H9 (cell line): ENCODE results near the gene TOMM7. TPM values are rescaled to one million over a fixed set of nuclear protein-coding genes. Genes with fewer than 3 reads are reported as not detected.

ENCODE experiments used
- DNase-seq: peaks from one replicate; pipeline ENCODE4 v3.0.0-alpha.2; 2017
- H2AFZ ChIP-seq: one replicate; pipeline ENCODE4 v1.6.1; 2013; ENCODE audit warnings: mild to moderate bottlenecking, low read length, control low read depth, moderate library complexity
- H2AK5ac ChIP-seq: 2 replicates; pipeline ENCODE4 v1.6.1; 2013; ENCODE audit warnings: low read length, control low read depth, mixed read lengths; ENCODE audit not compliant: insufficient read length
- H2BK120ac ChIP-seq: one replicate; pipeline ENCODE4 v1.6.1; 2013; ENCODE audit warnings: low read depth, mild to moderate bottlenecking, low read length, control low read depth, inconsistent platforms; ENCODE audit not compliant: poor library complexity, severe bottlenecking
- H2BK12ac ChIP-seq: 2 replicates; pipeline ENCODE4 v1.6.1; 2013; ENCODE audit warnings: low read length, control low read depth, mixed read lengths, low read depth; ENCODE audit not compliant: insufficient read length
- H2BK15ac ChIP-seq: 2 replicates; pipeline ENCODE4 v1.6.1; 2013; ENCODE audit warnings: low read depth, low read length, control low read depth
- H2BK20ac ChIP-seq: one replicate; pipeline ENCODE4 v1.6.1; 2013; ENCODE audit warnings: low read depth, mild to moderate bottlenecking, low read length, control low read depth, inconsistent platforms; ENCODE audit not compliant: poor library complexity, severe bottlenecking
- H2BK5ac ChIP-seq: 2 replicates; pipeline ENCODE4 v1.6.1; 2013; ENCODE audit warnings: low read length, control low read depth, mixed read lengths; ENCODE audit not compliant: insufficient read length
- H3K14ac ChIP-seq: 2 replicates; pipeline ENCODE4 v1.6.1; 2013; ENCODE audit warnings: low read length, control low read depth; ENCODE audit not compliant: insufficient read depth
- H3K18ac ChIP-seq: 2 replicates; pipeline ENCODE4 v1.6.1; 2013; ENCODE audit warnings: low read depth, mild to moderate bottlenecking, mixed read lengths, low read length, control low read depth; ENCODE audit not compliant: insufficient read length
- H3K23ac ChIP-seq: 2 replicates; pipeline ENCODE4 v1.6.1; 2013; ENCODE audit warnings: low read length, control low read depth, mixed read lengths, low read depth; ENCODE audit not compliant: insufficient read length
- H3K23me2 ChIP-seq: 2 replicates; pipeline ENCODE4 v1.6.1; 2013; ENCODE audit warnings: low read depth, mild to moderate bottlenecking, mixed read lengths, low read length, control low read depth; ENCODE audit not compliant: insufficient read length, poor library complexity, severe bottlenecking
- H3K27ac ChIP-seq: 2 replicates; pipeline ENCODE4 v1.5.1; 2013; ENCODE audit warnings: low read length, control low read depth, mixed read lengths, low read depth; ENCODE audit not compliant: insufficient read length
- H3K27me3 ChIP-seq: 2 replicates; pipeline ENCODE4 v1.6.1; 2013; ENCODE audit warnings: low read length, control low read depth, inconsistent platforms; ENCODE audit not compliant: insufficient read depth
- H3K4ac ChIP-seq: 2 replicates; pipeline ENCODE4 v1.6.1; 2013; ENCODE audit warnings: low read depth, mild to moderate bottlenecking, control low read depth, inconsistent platforms, low read length, moderate library complexity
- H3K4me1 ChIP-seq: 2 replicates; pipeline ENCODE4 v1.6.1; 2013; ENCODE audit warnings: low read length, control low read depth, inconsistent platforms; ENCODE audit not compliant: insufficient read depth
- H3K4me2 ChIP-seq: 2 replicates; pipeline ENCODE4 v1.6.1; 2013; ENCODE audit warnings: low read length, control low read depth, mixed read lengths; ENCODE audit not compliant: insufficient read length, insufficient read depth
- H3K56ac ChIP-seq: 2 replicates; pipeline ENCODE4 v1.6.1; 2013; ENCODE audit warnings: low read depth, mild to moderate bottlenecking, mixed read lengths, low read length, control low read depth; ENCODE audit not compliant: insufficient read length
- H3K79me1 ChIP-seq: 2 replicates; pipeline ENCODE4 v1.6.1; 2013; ENCODE audit warnings: low read depth, mild to moderate bottlenecking, moderate library complexity, low read length, control low read depth, inconsistent platforms; ENCODE audit not compliant: insufficient read depth, poor library complexity, severe bottlenecking
- H3K79me2 ChIP-seq: 2 replicates; pipeline ENCODE4 v1.6.1; 2013; ENCODE audit warnings: low read length, control low read depth, inconsistent platforms; ENCODE audit not compliant: insufficient read depth
- H3K9ac ChIP-seq: 2 replicates; pipeline ENCODE4 v1.6.1; 2013; ENCODE audit warnings: low read length, control low read depth, mixed read lengths; ENCODE audit not compliant: insufficient read length; ENCODE audit errors: extremely low read depth
- H3K9me3 ChIP-seq: one replicate; pipeline ENCODE4 v1.6.1; 2013; ENCODE audit warnings: low read depth, low read length, inconsistent platforms; ENCODE audit not compliant: control insufficient read depth
- H3T11ph ChIP-seq: one replicate; pipeline ENCODE4 v1.6.1; 2013; ENCODE audit warnings: mild to moderate bottlenecking, low read length, control low read depth, inconsistent platforms
- H4K20me1 ChIP-seq: one replicate; pipeline ENCODE4 v1.6.1; 2013; ENCODE audit not compliant: control insufficient read depth, insufficient read length, insufficient read depth
- H4K5ac ChIP-seq: 2 replicates; pipeline ENCODE4 v1.6.1; 2013; ENCODE audit warnings: low read depth, mild to moderate bottlenecking, mixed read lengths, low read length, control low read depth; ENCODE audit not compliant: insufficient read length
- H4K8ac ChIP-seq: replicated peaks from 2 replicates; pipeline ENCODE4 v1.6.1; 2013; ENCODE audit warnings: low read length, control low read depth, mixed read lengths, low read depth; ENCODE audit not compliant: insufficient read length
- H4K91ac ChIP-seq: 2 replicates; pipeline ENCODE4 v1.6.1; 2013; ENCODE audit warnings: low read depth, mild to moderate bottlenecking, moderate library complexity, mixed read lengths, low read length, control low read depth; ENCODE audit not compliant: insufficient read length
- H3K27ac Mint-ChIP-seq, 3 experiments: 2 replicates in 2 of 3; 3 replicates in 1 of 3; pipeline ENCODE4 v1.8.0; 2020 to 2021; ENCODE audit warnings: mixed read lengths in 3 of 3, mild to moderate bottlenecking in 1 of 3, moderate library complexity in 1 of 3
- H3K27me3 Mint-ChIP-seq: 2 replicates; pipeline ENCODE4 v1.8.0; 2021; ENCODE audit warnings: low read depth, mild to moderate bottlenecking, moderate library complexity, mixed read lengths
- H3K36me3 Mint-ChIP-seq, 3 experiments: 2 replicates in 2 of 3; 3 replicates in 1 of 3; pipeline ENCODE4 v1.8.0; 2020 to 2021; ENCODE audit warnings: low read depth in 3 of 3, mixed read lengths in 3 of 3; ENCODE audit not compliant: insufficient read depth in 1 of 3
- H3K4me1 Mint-ChIP-seq, 2 experiments: 2 replicates each; pipeline ENCODE4 v1.8.0; 2020; ENCODE audit warnings: mixed read lengths in 2 of 2
- H3K4me3 Mint-ChIP-seq, 2 experiments: 2 replicates in 1 of 2; 3 replicates in 1 of 2; pipeline ENCODE4 v1.8.0; 2020 to 2021; ENCODE audit warnings: mild to moderate bottlenecking in 2 of 2, mixed read lengths in 2 of 2, moderate library complexity in 1 of 2
- H3K9me3 Mint-ChIP-seq, 2 experiments: 2 replicates in 1 of 2; 3 replicates in 1 of 2; pipeline ENCODE4 v1.8.0; 2020; ENCODE audit warnings: mild to moderate bottlenecking in 2 of 2, mixed read lengths in 2 of 2, moderate library complexity in 1 of 2
- WGBS: extraction: QIAGEN DNeasy Blood & Tissue Kit; methylation state at CpG from one replicate; pipeline ENCODE4 v1.1.7; 2013; ENCODE audit warnings: missing lambda C conversion rate, low lambda C conversion rate, mixed read lengths; ENCODE audit not compliant: insufficient read length; ENCODE audit errors: extremely low coverage; 5-methylcytosine and 5-hydroxymethylcytosine counted together
- total RNA-seq: library from RNA; stranded (reverse); gene quantifications from 2 replicates; pipeline ENCODE4 v1.2.1, GENCODE V29; 2021
- TF ChIP-seq, protein P1 (sequence below): fragments of 200-600 bp; sonication (generic); conservative IDR thresholded peaks from 3 replicates; pipeline ENCODE4 v1.8.0; 2021; ENCODE audit warnings: antibody characterized with exemption, mild to moderate bottlenecking

The TOMM7 gene
- total RNA-seq, 1 experiment from 2014 or later: 368 TPM

DNA sequence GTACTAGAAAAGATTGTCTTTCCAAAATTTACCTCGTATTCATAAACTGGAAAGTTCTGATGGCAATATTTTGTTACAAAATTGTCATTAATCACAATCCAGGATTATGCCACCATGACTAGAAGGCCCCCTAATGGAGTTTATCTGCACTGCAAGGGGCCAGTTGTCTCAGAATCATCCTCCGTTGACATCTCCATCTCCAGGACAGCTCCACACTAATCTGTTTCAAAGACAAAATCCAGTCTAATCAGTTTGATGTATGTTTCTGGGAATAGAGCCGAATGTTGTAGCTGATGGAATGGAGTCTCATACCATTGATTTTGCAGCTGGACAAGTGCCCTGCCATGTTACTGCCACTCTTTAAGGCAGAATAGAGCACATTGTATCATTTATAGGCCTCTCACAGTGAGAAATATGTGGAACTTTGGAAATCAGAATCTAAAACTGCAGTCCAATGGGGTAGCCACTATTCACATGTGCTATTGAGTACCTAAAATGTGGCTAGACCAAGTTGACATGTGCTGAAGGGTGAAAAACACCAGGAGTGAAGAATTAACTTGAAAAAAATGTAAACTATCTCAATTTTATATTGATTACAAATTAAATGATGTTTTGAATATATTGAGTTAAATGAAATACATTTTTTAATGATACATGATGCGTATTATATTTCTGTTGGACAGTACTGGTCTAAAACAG is 38.3 kb upstream of the TOMM7 start:
- Histone ChIP-seq H4K8ac (no peak overlapping the region), H3K9me3 (no peaks in the 10 kb centered on the region), H2BK120ac (no peak overlapping the region), H3K23ac (no peak overlapping the region), H3K27ac (no peak overlapping the region), H3K23me2 (no peaks in the 10 kb centered on the region), H2AFZ (no peak overlapping the region), H2BK20ac (no peak overlapping the region), H3K79me2 (no peaks in the 10 kb centered on the region), H4K20me1 (no peaks in the 10 kb centered on the region), H2BK12ac (no peak overlapping the region), H4K91ac (no peak overlapping the region), H3K56ac (no peak overlapping the region), H3T11ph (no peak overlapping the region), H3K9ac (no peak overlapping the region), H4K5ac (no peak overlapping the region), H3K4me1 (peaks cover 2% of the 10 kb centered on the region; the same call in 1 of the 2 replicates), H3K14ac (no peak overlapping the region), H2BK15ac (no peak overlapping the region), H3K79me1 (no peaks in the 10 kb centered on the region), H3K27me3 (no peaks in the 10 kb centered on the region), H3K4ac (no peak overlapping the region), H3K4me2 (no peak overlapping the region), H3K18ac (no peak overlapping the region), H2AK5ac (no peak overlapping the region), H2BK5ac (no peak overlapping the region)
- TF ChIP-seq, protein P1, sequence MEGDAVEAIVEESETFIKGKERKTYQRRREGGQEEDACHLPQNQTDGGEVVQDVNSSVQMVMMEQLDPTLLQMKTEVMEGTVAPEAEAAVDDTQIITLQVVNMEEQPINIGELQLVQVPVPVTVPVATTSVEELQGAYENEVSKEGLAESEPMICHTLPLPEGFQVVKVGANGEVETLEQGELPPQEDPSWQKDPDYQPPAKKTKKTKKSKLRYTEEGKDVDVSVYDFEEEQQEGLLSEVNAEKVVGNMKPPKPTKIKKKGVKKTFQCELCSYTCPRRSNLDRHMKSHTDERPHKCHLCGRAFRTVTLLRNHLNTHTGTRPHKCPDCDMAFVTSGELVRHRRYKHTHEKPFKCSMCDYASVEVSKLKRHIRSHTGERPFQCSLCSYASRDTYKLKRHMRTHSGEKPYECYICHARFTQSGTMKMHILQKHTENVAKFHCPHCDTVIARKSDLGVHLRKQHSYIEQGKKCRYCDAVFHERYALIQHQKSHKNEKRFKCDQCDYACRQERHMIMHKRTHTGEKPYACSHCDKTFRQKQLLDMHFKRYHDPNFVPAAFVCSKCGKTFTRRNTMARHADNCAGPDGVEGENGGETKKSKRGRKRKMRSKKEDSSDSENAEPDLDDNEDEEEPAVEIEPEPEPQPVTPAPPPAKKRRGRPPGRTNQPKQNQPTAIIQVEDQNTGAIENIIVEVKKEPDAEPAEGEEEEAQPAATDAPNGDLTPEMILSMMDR: peak; percentile 80
- WGBS: no CpG with 5 or more reads among the region's 4 CpGs
- H3K27me3 Mint-ChIP-seq: no peaks in the 10 kb centered on the region
- H3K4me1 Mint-ChIP-seq: peaks cover 33 to 48% of the 10 kb centered on the region in 2 experiments
- no peak overlapping the region for H3K4me3 Mint-ChIP-seq
- H3K9me3 Mint-ChIP-seq: no peaks in the 10 kb centered on the region; a peak in 1 of 5 replicates
- no peak for DNase-seq
- H3K36me3 Mint-ChIP-seq: peaks cover 37 to 74% (median 63%) of the 10 kb centered on the region in 3 experiments
- no peak overlapping the region; a peak in 1 of 7 replicates for H3K27ac Mint-ChIP-seq
